Retinal pigment epithelial cell (primary cell): ENCODE measurements around the gene FZD7.

Experiments
- DNase-seq: peaks from one replicate; pipeline ENCODE4 v3.0.0-alpha.2; 2010; ENCODE audit warnings: low read depth
- H3K4me3 ChIP-seq: 2 replicates; pipeline ENCODE4 v1.5.1; 2011; ENCODE audit warnings: mild to moderate bottlenecking, low read length, control low read depth, moderate library complexity
- TF ChIP-seq, protein P1 (sequence below): conservative IDR thresholded peaks from 2 replicates; pipeline ENCODE4 v1.5.1; 2011; ENCODE audit warnings: low read depth, low read length, control low read depth, inconsistent platforms

FZD7 gene

DNA sequence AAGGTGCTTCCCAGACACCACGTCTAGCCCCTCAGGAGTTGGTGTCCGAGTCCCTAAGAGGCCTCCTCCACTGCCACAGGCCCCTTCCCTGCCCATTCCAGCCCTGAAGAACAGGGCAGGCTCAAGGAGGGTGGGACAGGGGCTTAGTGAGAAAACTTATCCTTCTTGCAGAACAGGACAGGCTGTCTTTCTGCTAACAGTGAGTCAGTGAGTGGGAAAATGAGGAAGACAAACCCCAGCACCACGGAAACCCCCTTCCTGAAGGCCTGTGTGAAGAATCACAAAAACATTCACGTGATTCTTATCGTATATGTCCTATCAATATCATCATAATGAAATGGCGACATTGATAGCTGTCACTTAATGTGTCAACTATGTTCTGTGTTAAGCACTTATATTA is 9.8 kb downstream of the FZD7 start:
- no peak overlapping the region for H3K4me3 ChIP-seq
- TF ChIP-seq, protein P1, sequence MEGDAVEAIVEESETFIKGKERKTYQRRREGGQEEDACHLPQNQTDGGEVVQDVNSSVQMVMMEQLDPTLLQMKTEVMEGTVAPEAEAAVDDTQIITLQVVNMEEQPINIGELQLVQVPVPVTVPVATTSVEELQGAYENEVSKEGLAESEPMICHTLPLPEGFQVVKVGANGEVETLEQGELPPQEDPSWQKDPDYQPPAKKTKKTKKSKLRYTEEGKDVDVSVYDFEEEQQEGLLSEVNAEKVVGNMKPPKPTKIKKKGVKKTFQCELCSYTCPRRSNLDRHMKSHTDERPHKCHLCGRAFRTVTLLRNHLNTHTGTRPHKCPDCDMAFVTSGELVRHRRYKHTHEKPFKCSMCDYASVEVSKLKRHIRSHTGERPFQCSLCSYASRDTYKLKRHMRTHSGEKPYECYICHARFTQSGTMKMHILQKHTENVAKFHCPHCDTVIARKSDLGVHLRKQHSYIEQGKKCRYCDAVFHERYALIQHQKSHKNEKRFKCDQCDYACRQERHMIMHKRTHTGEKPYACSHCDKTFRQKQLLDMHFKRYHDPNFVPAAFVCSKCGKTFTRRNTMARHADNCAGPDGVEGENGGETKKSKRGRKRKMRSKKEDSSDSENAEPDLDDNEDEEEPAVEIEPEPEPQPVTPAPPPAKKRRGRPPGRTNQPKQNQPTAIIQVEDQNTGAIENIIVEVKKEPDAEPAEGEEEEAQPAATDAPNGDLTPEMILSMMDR = no peak
- no peak for DNase-seq

DNA sequence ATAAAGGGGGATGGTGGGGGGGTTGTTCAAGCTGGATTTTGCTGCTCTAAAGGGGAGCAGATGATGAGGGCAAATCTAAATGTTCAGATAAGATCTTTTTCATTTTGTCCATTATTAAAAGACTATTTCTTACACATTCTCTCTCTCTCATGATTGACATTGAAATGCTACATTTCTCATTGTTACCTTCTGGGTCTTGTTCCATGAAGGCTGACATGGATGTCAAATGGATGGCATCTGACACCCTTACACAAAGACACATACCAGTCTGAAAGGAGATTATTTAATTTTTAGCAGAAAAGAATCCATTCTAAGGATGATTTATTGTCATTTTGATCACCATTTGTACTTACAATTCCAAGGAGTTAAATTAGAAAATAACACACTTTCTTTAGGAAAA is 11.1 kb downstream of the FZD7 start:
- TF ChIP-seq, protein P1 = no peak
- no peak overlapping the region for H3K4me3 ChIP-seq
- no peak for DNase-seq

DNA sequence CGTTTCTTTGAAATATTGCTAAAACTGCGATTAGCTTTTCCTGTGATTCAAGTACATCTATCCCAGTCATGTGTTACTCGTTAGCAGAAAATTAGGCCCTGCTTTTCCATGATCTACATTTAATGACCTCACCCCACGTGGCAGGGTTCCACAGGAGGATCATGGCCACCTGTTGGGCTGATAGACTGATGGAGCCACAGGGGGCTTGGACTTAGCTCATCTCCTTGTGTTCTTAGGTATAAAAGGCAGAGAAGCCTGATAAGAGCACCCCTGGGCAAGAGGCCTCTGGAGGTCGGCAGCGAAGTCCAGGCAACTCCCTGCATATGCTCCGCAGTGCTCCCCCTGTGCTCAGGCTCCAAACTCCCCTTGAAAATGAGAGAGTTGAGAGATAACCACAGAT is 12.9 kb downstream of the FZD7 start:
- no peak for DNase-seq
- H3K4me3 ChIP-seq = no peak overlapping the region
- TF ChIP-seq, protein P1 = no peak

GRCh38 chr2:202049092-202049728 is 15.6 kb downstream of the FZD7 start:
- no peak overlapping the region for H3K4me3 ChIP-seq
- no peak for DNase-seq
- TF ChIP-seq, protein P1 = no peak

DNA sequence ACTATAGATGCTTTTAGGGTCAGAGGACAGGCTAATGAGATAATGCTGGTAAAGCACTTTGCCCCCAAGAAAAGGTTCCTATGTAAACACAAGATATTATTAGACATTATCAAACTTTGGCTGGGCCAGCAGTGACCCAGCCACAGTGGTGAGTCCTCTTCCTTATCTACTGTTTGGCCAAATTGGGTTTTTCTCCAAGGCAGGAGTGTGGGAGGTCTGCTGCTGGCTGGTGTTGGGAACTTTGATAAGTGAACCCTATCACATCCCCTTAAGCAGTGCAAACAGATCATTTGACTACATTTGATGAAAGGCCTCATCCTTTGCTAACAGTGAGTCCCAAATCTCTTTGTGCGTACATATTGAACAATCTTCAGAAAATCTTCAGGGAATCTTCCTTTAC is 16.2 kb downstream of the FZD7 start:
- TF ChIP-seq, protein P1 = no peak
- no peak for DNase-seq
- H3K4me3 ChIP-seq = no peak overlapping the region

DNA sequence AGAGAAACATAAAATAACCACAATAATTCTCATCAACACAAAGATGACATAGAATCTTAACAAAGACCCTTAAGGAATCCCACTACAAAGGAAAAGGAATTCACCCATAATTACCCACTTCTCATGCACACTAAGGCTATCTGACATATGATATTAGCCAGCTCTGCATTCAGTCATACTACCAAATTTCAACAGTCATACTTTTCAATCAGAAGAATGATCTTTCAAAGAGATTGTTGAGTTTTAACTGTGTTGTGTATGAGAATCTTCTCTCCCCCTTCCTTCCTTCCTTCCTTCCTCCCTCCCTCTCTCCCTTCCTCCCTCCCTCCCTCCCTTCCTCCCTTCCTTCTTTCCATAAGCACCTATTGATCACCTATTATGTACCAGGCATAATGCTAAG is 17.0 kb downstream of the FZD7 start:
- DNase-seq = no peak
- TF ChIP-seq, protein P1 = no peak

GRCh38 chr2:202051499-202052161 is 18.0 kb downstream of the FZD7 start:
- no peak overlapping the region for H3K4me3 ChIP-seq
- TF ChIP-seq, protein P1 = no peak
- DNase-seq = peak; percentile 50

More for the DNA sequence above, 17.0 kb downstream of the FZD7 start:
- H3K4me3 ChIP-seq = no peak overlapping the region
